Gastroesophageal sphincter (tissue), 4 donors: ENCODE data around the gene PNKP. TPM values are rescaled to one million over a fixed set of nuclear protein-coding genes. Genes with fewer than 3 reads are reported as not detected.

Source experiments
- ATAC-seq: fragments of 150-250 bp; one replicate; pipeline ENCODE4 v1.9.1; 2016; ENCODE audit warnings: mild to moderate bottlenecking, moderate library complexity
- H3K27ac ChIP-seq, 4 donors: fragments of 200-600 bp; sonication (generic) in 3 of 4; 1 replicate in 3 of 4; 2 replicates in 1 of 4; pipeline ENCODE4 v1.5.1; 2016 to 2019
- H3K27me3 ChIP-seq: fragments of 200-600 bp; sonication (generic); one replicate; pipeline ENCODE4 v1.5.1; 2019
- H3K36me3 ChIP-seq, 2 donors: fragments of 200-600 bp; sonication (generic); one replicate each; pipeline ENCODE4 v1.5.1; 2019; ENCODE audit warnings: control low read depth in 1 of 2
- H3K4me1 ChIP-seq, 3 donors: fragments of 200-600 bp; sonication (generic); 1 replicate in 2 of 3; 2 replicates in 1 of 3; pipeline ENCODE4 v1.5.1; 2016 to 2019; ENCODE audit warnings: control low read depth in 2 of 3
- H3K4me3 ChIP-seq, 2 donors: fragments of 200-600 bp; sonication (generic); one replicate each; pipeline ENCODE4 v1.5.1; 2019; ENCODE audit warnings: mild to moderate bottlenecking in 1 of 2, moderate library complexity in 1 of 2
- H3K9me3 ChIP-seq, 3 donors: fragments of 200-600 bp; sonication (generic); one replicate each; pipeline ENCODE4 v1.5.1; 2017 to 2019; ENCODE audit warnings: control low read depth in 2 of 3
- EP300 ChIP-seq: sonication (generic); formaldehyde crosslinking; IDR thresholded peaks from one replicate; pipeline ENCODE4 v1.6.1; 2017; ENCODE audit warnings: antibody characterized with exemption, mild to moderate bottlenecking
- POLR2A ChIP-seq, 2 donors: fragments of 450-650 bp; IDR thresholded peaks; one replicate each; pipeline ENCODE4 v1.6.1; 2017; ENCODE audit warnings: antibody characterized with exemption in 2 of 2, mild to moderate bottlenecking in 2 of 2, moderate library complexity in 1 of 2
- POLR2AphosphoS5 ChIP-seq: sonication (generic); formaldehyde crosslinking; IDR thresholded peaks from one replicate; pipeline ENCODE4 v1.6.1; 2017; ENCODE audit warnings: antibody characterized with exemption
- WGBS, 2 donors: methylation state at CpG; one replicate each; pipeline ENCODE4 v1.1.5; 2018; ENCODE audit warnings: low coverage in 1 of 2; 5-methylcytosine and 5-hydroxymethylcytosine counted together
- small RNA-seq, 4 donors: library from RNA; depleted of rRNA; stranded (forward); fragments of <200 nt; gene quantifications; one replicate each; pipeline ENCODE3, GENCODE V24; 2016
- total RNA-seq, 4 donors: library from RNA; depleted of rRNA; stranded (reverse); fragments of >200 nt; gene quantifications; one replicate each; pipeline ENCODE4 v1.1.0, GENCODE V29; 2016
- TF ChIP-seq, protein P1 (sequence below), 4 experiments: fragments of 200-600 bp in 2 of 4; fragments of 450-650 bp in 2 of 4; sonication (generic) in 1 of 4; IDR thresholded peaks; one replicate each; pipeline ENCODE4 v1.5.1; 2017 to 2019; ENCODE audit warnings: antibody characterized with exemption in 4 of 4, mild to moderate bottlenecking in 2 of 4, moderate library complexity in 2 of 4

The PNKP gene
- total RNA-seq, 4 donors from 2014 or later = 12.5 to 64.3 (median 29.4) TPM

DNA sequence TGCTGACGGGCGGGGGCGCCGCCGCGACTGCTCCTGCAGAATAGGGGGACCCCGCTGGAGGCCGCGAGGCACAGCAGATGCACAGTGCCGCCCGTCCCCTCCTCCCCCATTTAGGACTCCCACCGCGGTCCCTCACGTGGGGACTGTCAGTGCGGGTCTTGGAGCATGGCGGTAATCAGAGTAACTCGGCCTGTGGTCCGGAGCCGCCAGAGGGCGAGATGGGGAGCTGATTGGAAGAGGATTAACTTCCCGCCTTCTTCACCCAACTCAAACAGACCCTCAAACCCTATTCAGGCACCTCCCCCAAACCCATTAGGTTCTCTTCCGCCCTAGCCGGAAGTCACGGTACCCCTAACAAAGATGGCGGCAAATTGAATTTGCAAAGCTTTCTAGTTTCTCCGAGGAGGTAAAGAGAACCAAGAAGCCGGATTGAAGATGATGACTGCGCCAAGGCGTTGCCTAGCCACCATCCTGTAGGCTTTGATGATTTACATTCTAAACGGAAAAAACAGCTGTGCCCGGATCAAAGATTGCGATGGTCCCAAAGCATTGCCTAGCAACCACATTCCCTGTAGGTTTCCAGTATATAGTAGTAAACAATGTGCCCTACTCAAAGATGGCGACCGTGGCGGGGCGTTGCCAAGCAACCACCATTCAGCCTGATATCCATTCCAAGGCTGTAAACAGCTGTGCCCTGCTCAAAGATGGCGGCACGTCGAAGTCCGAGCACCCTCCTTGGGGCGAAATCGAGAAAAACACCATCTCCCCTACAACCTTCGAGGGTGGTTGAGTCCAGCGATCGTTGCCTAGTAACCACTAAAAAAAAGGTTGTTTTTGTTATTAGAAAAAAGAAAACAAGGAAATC lies 54.1 kb downstream of the PNKP start, which contains the start of gene FUZ:
TSS of gene FUZ (minus strand) at position 296 of the 865 bp plus-strand sequence. CDS start at position 110, 186 bp downstream.
- peak; percentile 76 for ATAC-seq
- H3K36me3 ChIP-seq = no peaks in the 10 kb centered on the region
- 0% methylated on average over 9 to 13 of the region's 45 CpGs for WGBS, 2 donors
- peak; percentile 66 for TF ChIP-seq POLR2AphosphoS5
- TF ChIP-seq, protein P1, sequence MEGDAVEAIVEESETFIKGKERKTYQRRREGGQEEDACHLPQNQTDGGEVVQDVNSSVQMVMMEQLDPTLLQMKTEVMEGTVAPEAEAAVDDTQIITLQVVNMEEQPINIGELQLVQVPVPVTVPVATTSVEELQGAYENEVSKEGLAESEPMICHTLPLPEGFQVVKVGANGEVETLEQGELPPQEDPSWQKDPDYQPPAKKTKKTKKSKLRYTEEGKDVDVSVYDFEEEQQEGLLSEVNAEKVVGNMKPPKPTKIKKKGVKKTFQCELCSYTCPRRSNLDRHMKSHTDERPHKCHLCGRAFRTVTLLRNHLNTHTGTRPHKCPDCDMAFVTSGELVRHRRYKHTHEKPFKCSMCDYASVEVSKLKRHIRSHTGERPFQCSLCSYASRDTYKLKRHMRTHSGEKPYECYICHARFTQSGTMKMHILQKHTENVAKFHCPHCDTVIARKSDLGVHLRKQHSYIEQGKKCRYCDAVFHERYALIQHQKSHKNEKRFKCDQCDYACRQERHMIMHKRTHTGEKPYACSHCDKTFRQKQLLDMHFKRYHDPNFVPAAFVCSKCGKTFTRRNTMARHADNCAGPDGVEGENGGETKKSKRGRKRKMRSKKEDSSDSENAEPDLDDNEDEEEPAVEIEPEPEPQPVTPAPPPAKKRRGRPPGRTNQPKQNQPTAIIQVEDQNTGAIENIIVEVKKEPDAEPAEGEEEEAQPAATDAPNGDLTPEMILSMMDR (IDR thresholded peaks at IDR 0.05) = peak in 3 of 4 experiments; percentile 39 to 51 (median 40)
- TF ChIP-seq EP300 = no peak
- TF ChIP-seq POLR2A (IDR thresholded peaks at IDR 0.05) = peak in 1 of 2 donors; percentile 14
- no peaks in the 10 kb centered on the region for H3K9me3 ChIP-seq
- H3K4me1 ChIP-seq = peaks cover 0 to 55% (median 13%) of the 10 kb centered on the region in 3 donors
- H3K27ac ChIP-seq = peak within 1 kb of the TSS; percentile 87 to 92 (median 90)
- H3K4me3 ChIP-seq = peak within 1 kb of the TSS; percentile 67 to 78
- no peaks in the 10 kb centered on the region for H3K27me3 ChIP-seq

DNA sequence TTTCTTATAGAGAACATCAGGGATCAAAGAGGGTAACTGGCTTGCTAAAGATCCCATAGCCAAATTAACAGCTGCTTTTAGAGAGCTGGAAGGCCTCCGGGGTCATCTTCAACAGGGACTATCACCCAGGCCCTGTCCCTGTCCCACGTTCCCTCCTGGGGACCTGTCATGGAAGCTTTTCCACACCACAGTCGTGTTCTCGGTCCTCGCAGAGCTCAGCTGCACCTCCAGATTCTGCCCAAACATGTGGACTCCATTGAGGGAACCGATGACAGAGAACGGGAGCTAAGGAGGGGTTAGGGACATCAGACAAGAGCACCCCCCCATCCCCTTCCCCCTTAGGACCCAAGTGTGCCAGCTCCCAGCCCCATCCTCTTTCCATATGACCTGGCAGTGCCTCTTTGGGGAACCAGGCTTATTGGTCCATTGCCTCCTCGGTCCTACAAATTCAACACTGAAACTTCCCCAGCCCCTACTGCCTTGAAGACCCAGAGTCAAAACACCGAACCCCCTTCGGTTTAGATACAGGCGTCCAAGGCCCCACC lies 54.9 kb downstream of the PNKP start:
- peaks cover 0 to 3% of the 10 kb centered on the region in 2 donors for H3K36me3 ChIP-seq
- H3K9me3 ChIP-seq = no peaks in the 10 kb centered on the region
- TF ChIP-seq POLR2A (IDR thresholded peaks at IDR 0.05) (no peak), EP300 (no peak), POLR2AphosphoS5 (no peak)
- TF ChIP-seq, protein P1 (IDR thresholded peaks at IDR 0.05) = no peak
- peak overlapping the region; percentile 67 to 78 for H3K4me3 ChIP-seq
- H3K27me3 ChIP-seq = no peaks in the 10 kb centered on the region
- H3K4me1 ChIP-seq = peaks cover 0 to 60% (median 14%) of the 10 kb centered on the region in 3 donors
- ATAC-seq = no peak
- H3K27ac ChIP-seq = peak overlapping the region; percentile 87 to 92 (median 90)
- 20 to 61% methylated on average over 2 to 8 of the region's 11 CpGs for WGBS, 2 donors

DNA sequence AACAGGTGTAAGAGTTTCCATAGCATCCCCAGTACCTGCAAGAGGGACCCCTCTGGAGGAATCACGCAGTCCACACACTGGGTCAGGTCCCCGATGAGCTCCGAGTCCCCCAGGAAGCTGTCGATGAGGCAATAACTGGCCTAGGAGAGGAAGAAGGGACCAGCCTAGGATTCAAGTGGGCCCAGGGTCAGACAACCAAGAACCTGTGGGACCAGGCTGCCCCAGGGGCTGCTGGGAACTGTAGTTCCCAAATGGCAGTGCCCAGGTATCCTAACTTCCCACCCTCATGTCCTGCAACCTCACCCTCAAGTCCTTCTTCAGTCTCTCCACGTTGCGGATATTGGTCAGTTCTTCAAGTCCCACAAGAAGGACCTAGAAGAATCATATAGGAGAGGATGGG lies 56.0 kb downstream of the PNKP start:
- no peaks in the 10 kb centered on the region for H3K9me3 ChIP-seq
- peaks cover 0 to 52% (median 11%) of the 10 kb centered on the region in 3 donors for H3K4me1 ChIP-seq
- no peaks in the 10 kb centered on the region for H3K27me3 ChIP-seq
- no peak overlapping the region for H3K4me3 ChIP-seq
- peak overlapping the region in 1 of 4 donors; percentile 11 for H3K27ac ChIP-seq
- no peak for ATAC-seq
- TF ChIP-seq POLR2A (IDR thresholded peaks at IDR 0.05) = no peak
- no peak for TF ChIP-seq POLR2AphosphoS5
- TF ChIP-seq, protein P1 (IDR thresholded peaks at IDR 0.05) = no peak
- TF ChIP-seq EP300 = no peak
- WGBS, 2 donors = 90% methylated on average over 5 of the region's 6 CpGs; no CpG with 5 or more reads in 1 of the 2 donors
- peaks cover 0 to 15% of the 10 kb centered on the region in 2 donors for H3K36me3 ChIP-seq

Small RNAs within 50 kb of the gene (small RNA-seq; reads per million reads assigned to genes)
- 0 to 0.55 (median 0.06) reads per million in 4 donors for gene MIR4749

Other genes with a start within 250 kb of the PNKP start
- gene RRAS, start 227.4 kb downstream of the PNKP start, total RNA-seq = 100 to 1,000 TPM; 100 to 162 (median 136) TPM
- 10 to 100 TPM; 18.2 to 37.5 (median 18.5) TPM for gene SCAF1, start 225.4 kb downstream of the PNKP start, total RNA-seq
- gene IRF3, start 201.7 kb downstream of the PNKP start, total RNA-seq = 10 to 100 TPM; 29.2 to 68.6 (median 39.9) TPM
- gene BCL2L12, start 201.6 kb downstream of the PNKP start, total RNA-seq = 1 to 10 TPM; 3.3 to 7.9 (median 6.4) TPM
- gene PRMT1, start 190.3 kb downstream of the PNKP start, total RNA-seq = 100 to 1,000 TPM; 137 to 152 (median 146) TPM
- gene ADM5, start 178.0 kb downstream of the PNKP start, total RNA-seq = 1 to 10 TPM in 3 of 4 donors, not detected in 1; 1.3 to 4.1 (median 1.5) TPM
- gene CPT1C, start 176.5 kb downstream of the PNKP start, total RNA-seq = 1 to 10 TPM; 2.0 to 3.0 (median 2.6) TPM
- gene TSKS, start 104.3 kb downstream of the PNKP start, total RNA-seq = 1 to 10 TPM in 1 of 4 donors, under 1 TPM in 1, not detected in 2; 0.73 to 4.2 TPM
- gene AP2A1, start 100.6 kb downstream of the PNKP start, total RNA-seq = 100 to 1,000 TPM in 1 of 4 donors, 10 to 100 TPM in 3; 69.9 to 103 (median 76.1) TPM
- 10 to 100 TPM; 14.8 to 23.0 (median 20.1) TPM for gene FUZ, start 54.3 kb downstream of the PNKP start, total RNA-seq
- gene MED25, start 49.3 kb downstream of the PNKP start, total RNA-seq = 10 to 100 TPM; 26.7 to 36.1 (median 28.7) TPM
- gene PTOV1, start 16.4 kb downstream of the PNKP start, total RNA-seq = 10 to 100 TPM; 52.9 to 89.1 (median 60.0) TPM
- 10 to 100 TPM; 14.4 to 24.6 (median 19.7) TPM for gene AKT1S1, start 9.8 kb upstream of the PNKP start, total RNA-seq
- gene TBC1D17, start 10.1 kb upstream of the PNKP start, total RNA-seq = 10 to 100 TPM; 25.1 to 41.9 (median 37.3) TPM
- 1 to 10 TPM in 1 of 4 donors, under 1 TPM in 1, not detected in 2; 0.39 to 1.2 TPM for gene IL4I1, start 29.3 kb upstream of the PNKP start, total RNA-seq
- gene ATF5, start 61.6 kb upstream of the PNKP start, total RNA-seq = 10 to 100 TPM; 12.3 to 22.7 (median 16.7) TPM
- gene NUP62, start 61.9 kb upstream of the PNKP start, total RNA-seq = 10 to 100 TPM; 30.1 to 43.2 (median 37.7) TPM
- 1 to 10 TPM in 3 of 4 donors, under 1 TPM in 1; 0.85 to 3.6 (median 1.3) TPM for gene SIGLEC11, start 93.6 kb upstream of the PNKP start, total RNA-seq
- gene VRK3, start 157.8 kb upstream of the PNKP start, total RNA-seq = 10 to 100 TPM; 17.5 to 34.3 (median 26.0) TPM
- gene ZNF473, start 158.4 kb upstream of the PNKP start, total RNA-seq = 10 to 100 TPM in 2 of 4 donors, 1 to 10 TPM in 2; 5.5 to 20.9 (median 11.4) TPM